GM13977 (cell line): Measurements from ENCODE around the gene TUBA4A.

Source experiments
- DNase-seq: peaks from one replicate; pipeline ENCODE4 v3.0.0; 2012; ENCODE audit warnings: low spot score
- in situ Hi-C: fragments of 300-500 bp; cut with MboI; formaldehyde crosslinking; loops from one replicate; pipeline ENCODE4 v1.12.0; 2022; ENCODE audit warnings: low sequenced_read_pairs, low pct_unique_long_range_greater_than_20kb, mixed read lengths, inconsistent platforms; ENCODE audit not compliant: unreplicated experiment
- TF ChIP-seq, protein P1 (sequence below): IDR thresholded peaks from 2 replicates; pipeline ENCODE4 v1.5.1; 2012; ENCODE audit warnings: mild to moderate bottlenecking, control low read depth; ENCODE audit not compliant: insufficient read depth; ENCODE audit errors: extremely low read depth, missing control alignments

TUBA4A gene

DNA sequence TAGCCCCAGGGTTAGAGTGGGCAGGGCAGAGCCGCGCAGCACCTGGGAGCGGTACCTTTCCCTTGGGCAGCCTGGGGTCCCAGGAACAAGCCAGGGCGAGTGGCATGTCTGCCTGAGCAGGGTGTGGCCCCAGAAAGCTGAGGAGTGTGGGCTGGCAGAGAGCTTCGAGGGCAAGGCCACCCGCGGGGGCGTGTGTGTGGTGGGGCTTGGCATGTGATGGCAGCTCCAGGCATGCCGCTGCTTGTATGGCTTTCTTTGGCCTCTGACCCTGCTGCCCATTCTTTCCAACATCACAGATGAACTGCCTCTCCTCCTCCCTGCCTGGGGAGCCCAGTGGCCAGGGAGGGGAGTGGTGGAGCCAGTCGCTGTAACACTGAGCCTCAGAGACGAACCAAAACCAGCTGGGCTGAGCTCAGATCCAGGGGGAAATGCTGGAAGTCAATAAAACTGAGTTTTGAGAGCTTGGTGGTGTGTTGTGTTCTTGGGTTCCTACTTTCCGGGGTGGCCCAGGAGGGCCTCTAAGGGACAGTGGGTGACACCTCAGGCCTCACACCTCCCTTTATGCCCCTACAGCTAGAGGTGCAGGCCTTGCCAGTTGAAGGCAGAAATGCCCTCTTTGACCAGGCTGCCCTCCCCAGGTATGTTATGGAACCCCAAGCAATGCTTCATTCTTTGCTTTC is 32.9 kb upstream of the TUBA4A start:
- TF ChIP-seq, protein P1, sequence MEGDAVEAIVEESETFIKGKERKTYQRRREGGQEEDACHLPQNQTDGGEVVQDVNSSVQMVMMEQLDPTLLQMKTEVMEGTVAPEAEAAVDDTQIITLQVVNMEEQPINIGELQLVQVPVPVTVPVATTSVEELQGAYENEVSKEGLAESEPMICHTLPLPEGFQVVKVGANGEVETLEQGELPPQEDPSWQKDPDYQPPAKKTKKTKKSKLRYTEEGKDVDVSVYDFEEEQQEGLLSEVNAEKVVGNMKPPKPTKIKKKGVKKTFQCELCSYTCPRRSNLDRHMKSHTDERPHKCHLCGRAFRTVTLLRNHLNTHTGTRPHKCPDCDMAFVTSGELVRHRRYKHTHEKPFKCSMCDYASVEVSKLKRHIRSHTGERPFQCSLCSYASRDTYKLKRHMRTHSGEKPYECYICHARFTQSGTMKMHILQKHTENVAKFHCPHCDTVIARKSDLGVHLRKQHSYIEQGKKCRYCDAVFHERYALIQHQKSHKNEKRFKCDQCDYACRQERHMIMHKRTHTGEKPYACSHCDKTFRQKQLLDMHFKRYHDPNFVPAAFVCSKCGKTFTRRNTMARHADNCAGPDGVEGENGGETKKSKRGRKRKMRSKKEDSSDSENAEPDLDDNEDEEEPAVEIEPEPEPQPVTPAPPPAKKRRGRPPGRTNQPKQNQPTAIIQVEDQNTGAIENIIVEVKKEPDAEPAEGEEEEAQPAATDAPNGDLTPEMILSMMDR = no peak
- in situ Hi-C loops = no loop called here
- peak; percentile 29 for DNase-seq

DNA sequence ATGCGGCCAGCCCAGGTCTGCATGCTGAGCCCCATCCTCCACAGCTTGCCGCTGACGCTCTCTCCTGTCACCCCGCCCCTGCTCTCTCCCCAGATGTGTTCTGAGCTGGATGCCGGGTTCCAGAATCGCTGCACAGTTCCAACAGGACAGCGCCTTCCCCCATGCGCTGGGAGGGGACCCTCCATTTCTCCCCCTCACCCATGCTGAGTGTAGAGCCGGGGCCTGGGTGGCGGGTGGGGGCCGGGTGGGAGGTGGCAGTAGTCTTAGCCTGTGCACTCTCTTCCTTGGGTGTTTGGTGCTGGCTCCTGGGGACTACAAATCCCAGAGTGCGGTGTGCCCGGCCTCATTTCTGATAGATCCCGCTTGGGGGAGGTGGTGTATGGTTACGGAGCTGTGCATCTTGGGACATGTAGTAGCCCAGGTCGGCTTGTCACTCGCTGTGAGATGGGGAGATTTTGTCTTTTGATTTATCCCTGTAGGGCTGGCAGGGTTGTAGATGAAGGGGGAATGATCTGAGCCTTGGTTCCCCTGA is 32.2 kb upstream of the TUBA4A start:
- no peak for DNase-seq
- TF ChIP-seq, protein P1 = no peak
- in situ Hi-C loops = no loop called here

DNA sequence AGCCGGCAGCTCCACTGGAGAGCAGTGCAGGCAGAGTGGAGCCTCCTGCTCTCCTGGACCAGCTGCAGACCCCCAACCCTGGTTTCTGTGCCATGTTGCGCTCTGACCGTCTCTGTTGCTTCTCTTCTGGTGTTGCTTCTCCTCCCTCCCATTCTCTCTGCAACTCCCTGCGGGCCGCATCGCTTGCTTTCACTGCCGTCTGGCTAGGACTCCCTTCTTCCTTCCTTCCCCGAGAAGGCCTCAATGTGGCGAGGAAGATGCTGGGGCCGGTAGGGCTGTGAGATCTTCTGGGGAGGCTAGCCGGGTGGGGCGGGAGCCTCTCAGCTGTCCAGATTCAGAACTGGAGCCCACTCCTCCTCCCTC is 31.6 kb upstream of the TUBA4A start:
- in situ Hi-C loops = no loop called here
- peak; percentile 16 for DNase-seq
- TF ChIP-seq, protein P1 = no peak

DNA sequence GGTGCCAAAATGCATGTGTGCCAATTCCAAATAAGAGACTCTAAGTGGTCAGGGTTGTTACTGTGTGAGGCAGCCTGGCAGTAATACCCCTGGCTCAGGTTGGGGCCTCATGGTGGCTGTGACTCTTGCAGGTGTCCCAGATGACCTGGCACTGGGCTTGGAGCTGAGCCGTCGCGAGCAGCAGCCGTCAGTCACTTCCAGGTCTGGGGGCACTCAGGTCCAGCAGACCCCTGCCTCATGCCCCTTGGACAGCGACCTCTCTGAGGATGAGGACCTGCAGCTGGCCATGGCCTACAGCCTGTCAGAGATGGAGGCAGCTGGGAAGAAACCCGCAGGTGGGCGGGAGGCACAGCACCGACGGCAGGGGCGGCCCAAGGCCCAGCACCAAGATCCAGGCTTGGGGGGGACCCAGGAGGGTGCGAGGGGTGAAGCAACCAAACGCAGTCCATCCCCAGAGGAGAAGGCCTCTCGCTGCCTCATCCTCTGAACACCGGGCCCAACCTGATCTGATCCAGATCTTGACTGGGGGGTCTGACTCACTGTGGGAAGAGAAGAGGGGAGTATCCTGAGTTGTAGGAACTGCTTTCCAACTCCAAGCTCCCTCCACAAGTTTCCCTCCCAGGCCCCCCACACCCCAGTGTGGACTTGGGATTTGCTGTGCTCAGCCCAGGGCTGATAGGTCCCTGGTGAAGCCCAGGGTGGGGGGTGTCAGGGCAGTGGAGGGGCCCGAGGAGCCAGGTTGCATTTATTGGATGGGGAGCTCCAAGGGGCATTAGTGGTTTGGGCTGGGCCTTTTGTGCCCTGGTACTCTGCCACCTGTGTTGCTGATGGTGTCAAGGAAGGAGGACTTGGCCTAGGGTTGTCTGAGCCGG is 31.0 kb upstream of the TUBA4A start:
- DNase-seq = peak; percentile 12
- TF ChIP-seq, protein P1 = no peak
- in situ Hi-C loops = no loop called here

DNA sequence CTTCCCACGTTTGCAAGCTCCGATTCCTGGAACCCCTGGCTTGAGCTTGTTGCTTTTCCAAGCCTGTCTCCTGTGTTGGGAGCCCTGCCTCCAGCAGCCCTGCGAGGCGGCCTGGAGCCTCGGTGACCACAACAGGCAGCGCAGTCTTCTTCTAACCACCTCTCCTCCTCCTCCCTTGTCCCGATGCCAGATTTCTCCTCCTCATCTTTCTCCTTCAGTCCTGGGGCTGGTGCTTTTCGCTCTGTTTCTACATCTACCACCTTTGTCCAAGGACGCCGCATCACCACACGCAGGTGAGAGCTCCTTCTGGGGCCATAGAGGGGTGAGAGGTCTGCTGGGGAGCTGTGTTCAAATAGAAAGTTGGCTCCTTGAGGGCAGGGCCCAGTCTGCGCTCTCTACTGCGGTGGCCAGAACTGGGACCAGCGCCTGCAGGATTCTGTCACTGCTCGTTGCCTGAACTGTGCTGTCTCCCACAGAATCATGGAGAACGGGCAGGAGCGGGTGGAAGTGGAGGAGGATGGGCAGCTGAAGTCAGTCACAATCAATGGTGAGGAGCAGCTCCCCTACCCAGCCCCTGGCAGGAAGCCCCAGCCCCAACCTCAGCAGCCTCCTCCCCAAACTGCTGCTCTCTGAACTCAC is 29.3 kb upstream of the TUBA4A start:
- TF ChIP-seq, protein P1 = no peak
- peak; percentile 8 for DNase-seq
- in situ Hi-C loops = no loop called here

DNA sequence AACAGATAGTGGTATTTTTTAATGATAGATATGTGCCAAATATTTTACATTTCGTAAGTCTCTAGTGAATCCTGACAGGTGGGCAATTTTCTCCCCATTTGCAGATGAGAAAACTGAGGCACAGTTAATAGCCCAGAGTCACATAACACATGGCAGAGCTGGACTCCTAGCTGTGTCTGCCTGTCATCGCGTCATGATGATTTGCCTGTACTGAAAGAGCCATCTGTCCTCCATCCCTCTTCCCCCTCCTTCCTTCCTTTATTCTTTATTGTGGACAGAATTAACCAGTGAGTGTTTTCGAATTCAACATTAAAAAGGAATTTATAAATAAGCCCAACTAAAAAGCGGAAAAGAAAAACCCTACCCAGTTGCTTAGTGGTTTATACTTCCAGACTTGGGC is 28.7 kb upstream of the TUBA4A start:
- no peak for DNase-seq
- TF ChIP-seq, protein P1 = no peak
- in situ Hi-C loops = no loop called here
